Smooth muscle cell (in vitro differentiated cells): Measurements from ENCODE around the gene PRKCZ. TPM values are rescaled to one million over a fixed set of nuclear protein-coding genes. Genes with fewer than 3 reads are reported as not detected.

ENCODE experiments used
- DNase-seq: peaks from one replicate; lab custom pipeline; 2025; ENCODE audit not compliant: unreplicated experiment; lab: John Stamatoyannopoulos, UW
- H2AFZ ChIP-seq: fragments of 200-600 bp; sonication (generic); 2 replicates; pipeline ENCODE4 v1.6.0; 2016; ENCODE audit warnings: antibody characterized with exemption, low read depth, mild to moderate bottlenecking
- H3F3A ChIP-seq: fragments of 200-600 bp; sonication (generic); 2 replicates; pipeline ENCODE4 v1.6.0; 2017; ENCODE audit warnings: antibody characterized with exemption, low read depth
- H3K27ac ChIP-seq: fragments of 200-600 bp; sonication (generic); 2 replicates; pipeline ENCODE4 v1.5.1; 2016; ENCODE audit warnings: low read depth, mild to moderate bottlenecking
- H3K27me3 ChIP-seq: fragments of 200-600 bp; sonication (generic); 2 replicates; pipeline ENCODE4 v1.6.1; 2016; ENCODE audit warnings: low read depth, mild to moderate bottlenecking
- H3K36me3 ChIP-seq: fragments of 200-600 bp; sonication (generic); 2 replicates; pipeline ENCODE4 v1.5.1; 2016; ENCODE audit warnings: low read depth
- H3K4me1 ChIP-seq: fragments of 200-600 bp; sonication (generic); 2 replicates; pipeline ENCODE4 v1.5.1; 2016; ENCODE audit warnings: low read depth
- H3K4me2 ChIP-seq: fragments of 200-600 bp; sonication (generic); 2 replicates; pipeline ENCODE4 v1.6.0; 2016; ENCODE audit warnings: mild to moderate bottlenecking
- H3K4me3 ChIP-seq: fragments of 200-600 bp; sonication (generic); 2 replicates; pipeline ENCODE4 v1.5.1; 2016; ENCODE audit warnings: mild to moderate bottlenecking
- H3K79me2 ChIP-seq: fragments of 200-600 bp; sonication (generic); 2 replicates; pipeline ENCODE4 v1.6.0; 2016; ENCODE audit warnings: low read depth, mild to moderate bottlenecking
- H3K9ac ChIP-seq: fragments of 200-600 bp; sonication (generic); 2 replicates; pipeline ENCODE4 v1.6.0; 2016; ENCODE audit warnings: low read depth
- H3K9me3 ChIP-seq: fragments of 200-600 bp; sonication (generic); replicated peaks from 2 replicates; pipeline ENCODE4 v1.5.1; 2016; ENCODE audit warnings: low read depth
- H4K20me1 ChIP-seq: fragments of 200-600 bp; sonication (generic); 2 replicates; pipeline ENCODE4 v1.6.0; 2016; ENCODE audit warnings: low read depth
- CTCF ChIP-seq: fragments of 200-600 bp; sonication (generic); IDR thresholded peaks from 2 replicates; pipeline ENCODE4 v1.5.1; 2017; ENCODE audit warnings: borderline replicate concordance, mild to moderate bottlenecking, antibody characterized with exemption; ENCODE audit not compliant: insufficient read depth, poor library complexity, severe bottlenecking
- WGBS: methylation state at CpG from one replicate; pipeline ENCODE4 v1.1.7; 2016; ENCODE audit warnings: low lambda C conversion rate; 5-methylcytosine and 5-hydroxymethylcytosine counted together
- polyA plus RNA-seq: library from polyadenylated mRNA; unstranded; fragments of >200 nt; fragmentation: Nextera tagmentation; extraction: Ambion mirVana; gene quantifications from 2 replicates; pipeline ENCODE4 v1.2.1, GENCODE V29; 2016
- total RNA-seq: library from RNA; depleted of rRNA; stranded (reverse); fragments of >200 nt; gene quantifications from 2 replicates; pipeline ENCODE4 v1.2.3, GENCODE V29; 2014

Gene PRKCZ
- total and polyA plus RNA-seq, 2 experiments from 2014 or later: 5.8 to 10.3 TPM

GRCh38 chr1:2068951-2069350 lies 18.7 kb downstream of the PRKCZ start:
- TF ChIP-seq CTCF: no peak
- Histone ChIP-seq H3K4me3 (no peak overlapping the region), H3K9ac (no peak overlapping the region), H3K4me1 (no peaks in the 10 kb centered on the region), H3K79me2 (no peaks in the 10 kb centered on the region), H3F3A (no peaks in the 10 kb centered on the region), H2AFZ (no peak overlapping the region), H4K20me1 (no peaks in the 10 kb centered on the region), H3K4me2 (no peak overlapping the region), H3K27me3 (no peaks in the 10 kb centered on the region), H3K27ac (no peak overlapping the region), H3K9me3 (no peaks in the 10 kb centered on the region), H3K36me3 (no peaks in the 10 kb centered on the region)
- WGBS: 96% methylated on average over 19 of the region's 19 CpGs
- DNase-seq: no peak

GRCh38 chr1:2070016-2070415 lies 19.8 kb downstream of the PRKCZ start:
- H3K36me3 ChIP-seq: no peaks in the 10 kb centered on the region
- no peaks in the 10 kb centered on the region for H3K79me2 ChIP-seq
- H3K9me3 ChIP-seq: no peaks in the 10 kb centered on the region
- H3K27me3 ChIP-seq: no peaks in the 10 kb centered on the region
- 97% methylated on average over 11 of the region's 11 CpGs for WGBS
- H3K9ac ChIP-seq: no peak overlapping the region
- no peaks in the 10 kb centered on the region for H3F3A ChIP-seq
- no peak overlapping the region for H3K4me3 ChIP-seq
- H4K20me1 ChIP-seq: no peaks in the 10 kb centered on the region
- no peak for TF ChIP-seq CTCF
- H3K4me1 ChIP-seq: no peaks in the 10 kb centered on the region
- H2AFZ ChIP-seq: no peak overlapping the region
- H3K27ac ChIP-seq: no peak overlapping the region
- no peak overlapping the region for H3K4me2 ChIP-seq
- no peak for DNase-seq

GRCh38 chr1:2070800-2071530 lies 20.8 kb downstream of the PRKCZ start:
- H3K27ac ChIP-seq: no peak overlapping the region
- H2AFZ ChIP-seq: no peak overlapping the region
- no peak overlapping the region for H3K4me2 ChIP-seq
- H3K4me3 ChIP-seq: no peak overlapping the region
- H3K36me3 ChIP-seq: no peaks in the 10 kb centered on the region
- no peaks in the 10 kb centered on the region for H4K20me1 ChIP-seq
- H3K9ac ChIP-seq: no peak overlapping the region
- WGBS: 93% methylated on average over 28 of the region's 36 CpGs
- H3K27me3 ChIP-seq: no peaks in the 10 kb centered on the region
- H3K4me1 ChIP-seq: no peaks in the 10 kb centered on the region
- no peaks in the 10 kb centered on the region for H3K9me3 ChIP-seq
- no peak for DNase-seq
- no peak for TF ChIP-seq CTCF
- H3K79me2 ChIP-seq: no peaks in the 10 kb centered on the region
- no peaks in the 10 kb centered on the region for H3F3A ChIP-seq
